ENCODE data around the gene TRIM25. TPM values are rescaled to one million over a fixed set of nuclear protein-coding genes. Genes with fewer than 3 reads are reported as not detected.

The TRIM25 gene
- total RNA-seq, 4 donors from 2014 or later = 36.2 to 73.6 (median 41.2) TPM

DNA sequence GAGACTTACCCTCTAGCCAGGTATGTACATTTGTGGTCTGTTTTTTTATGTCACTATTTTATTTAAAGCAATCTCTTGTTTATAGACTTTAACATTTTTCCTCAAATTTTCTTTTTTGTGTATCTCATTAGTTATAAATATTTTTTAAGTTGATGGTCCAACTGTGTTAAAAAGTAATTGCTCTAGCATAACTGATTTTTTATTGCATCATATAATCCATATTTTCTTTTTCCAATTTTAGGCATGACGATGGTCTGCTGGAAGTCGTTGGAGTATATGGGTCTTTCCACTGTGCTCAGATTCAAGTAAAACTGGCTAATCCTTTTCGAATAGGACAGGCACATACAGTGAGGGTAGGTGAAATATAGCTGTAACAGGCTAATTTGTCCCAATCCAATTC, 52.0 kb downstream of the TRIM25 start:
- TF ChIP-seq, protein P1, sequence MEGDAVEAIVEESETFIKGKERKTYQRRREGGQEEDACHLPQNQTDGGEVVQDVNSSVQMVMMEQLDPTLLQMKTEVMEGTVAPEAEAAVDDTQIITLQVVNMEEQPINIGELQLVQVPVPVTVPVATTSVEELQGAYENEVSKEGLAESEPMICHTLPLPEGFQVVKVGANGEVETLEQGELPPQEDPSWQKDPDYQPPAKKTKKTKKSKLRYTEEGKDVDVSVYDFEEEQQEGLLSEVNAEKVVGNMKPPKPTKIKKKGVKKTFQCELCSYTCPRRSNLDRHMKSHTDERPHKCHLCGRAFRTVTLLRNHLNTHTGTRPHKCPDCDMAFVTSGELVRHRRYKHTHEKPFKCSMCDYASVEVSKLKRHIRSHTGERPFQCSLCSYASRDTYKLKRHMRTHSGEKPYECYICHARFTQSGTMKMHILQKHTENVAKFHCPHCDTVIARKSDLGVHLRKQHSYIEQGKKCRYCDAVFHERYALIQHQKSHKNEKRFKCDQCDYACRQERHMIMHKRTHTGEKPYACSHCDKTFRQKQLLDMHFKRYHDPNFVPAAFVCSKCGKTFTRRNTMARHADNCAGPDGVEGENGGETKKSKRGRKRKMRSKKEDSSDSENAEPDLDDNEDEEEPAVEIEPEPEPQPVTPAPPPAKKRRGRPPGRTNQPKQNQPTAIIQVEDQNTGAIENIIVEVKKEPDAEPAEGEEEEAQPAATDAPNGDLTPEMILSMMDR (IDR thresholded peaks at IDR 0.05; ENCODE audit: low read depth) = no peak

DNA sequence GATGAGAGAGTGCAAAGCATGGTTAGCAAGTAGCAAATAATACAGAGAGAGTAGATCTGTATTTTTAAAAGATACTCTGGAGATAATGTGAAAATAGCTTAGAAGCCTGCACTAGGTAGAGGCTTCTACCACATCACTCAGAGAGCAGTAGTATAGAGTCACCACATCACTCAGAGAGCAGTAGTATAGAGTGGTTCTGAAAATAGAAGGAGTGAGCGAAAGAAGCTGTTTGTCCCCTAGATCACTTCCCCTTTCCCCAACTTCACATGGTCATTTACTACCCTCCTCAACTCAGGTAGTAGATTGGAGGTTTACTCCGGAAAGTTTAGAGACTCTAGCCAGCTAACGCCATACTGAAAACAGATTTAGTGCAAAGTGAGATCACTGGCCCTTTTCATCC, 62.8 kb downstream of the TRIM25 start:
- TF ChIP-seq, protein P1 (IDR thresholded peaks at IDR 0.05; ENCODE audit: low read depth) = no peak

DNA sequence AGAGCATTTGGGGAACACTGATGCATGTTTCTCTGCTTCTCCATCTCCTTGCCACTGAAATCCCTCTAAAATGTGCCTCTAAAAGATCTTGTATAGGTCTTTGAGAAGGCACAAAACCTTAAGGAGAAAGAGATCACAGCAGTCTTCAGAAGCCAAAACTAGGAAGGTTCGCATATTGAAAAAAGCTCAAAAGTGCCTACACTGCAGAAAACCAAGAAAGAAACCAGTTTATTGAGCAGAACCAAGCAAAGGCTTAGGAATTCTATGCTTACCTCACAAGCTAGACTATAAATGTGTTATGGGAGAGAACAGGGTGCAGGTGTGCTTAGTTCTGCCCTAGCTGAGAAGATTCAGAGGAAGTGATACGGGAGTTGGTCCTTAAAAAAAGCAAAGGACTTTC, 63.3 kb downstream of the TRIM25 start:
- TF ChIP-seq, protein P1 (IDR thresholded peaks at IDR 0.05; ENCODE audit: low read depth) = no peak

DNA sequence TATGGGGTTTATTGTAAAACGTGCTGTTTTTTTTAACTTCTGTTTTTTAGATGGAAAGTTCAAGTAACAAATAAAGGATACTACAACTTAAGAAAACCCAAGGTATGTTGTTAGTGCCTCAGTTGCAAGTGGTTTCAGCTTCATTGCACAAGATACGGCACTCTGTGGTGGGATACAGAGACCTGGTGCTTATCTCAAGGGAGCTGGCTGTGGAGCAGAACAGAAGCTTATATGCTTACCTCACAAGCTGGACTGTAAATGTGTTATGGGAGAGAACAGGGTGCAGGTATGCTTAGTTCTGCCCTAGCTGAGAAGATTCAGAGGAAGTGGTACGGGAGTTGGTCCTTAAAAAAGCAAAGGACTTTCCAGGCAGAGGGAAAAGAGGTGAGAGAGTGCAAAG, 64.7 kb downstream of the TRIM25 start:
- TF ChIP-seq, protein P1 (IDR thresholded peaks at IDR 0.05; ENCODE audit: low read depth) = no peak

DNA sequence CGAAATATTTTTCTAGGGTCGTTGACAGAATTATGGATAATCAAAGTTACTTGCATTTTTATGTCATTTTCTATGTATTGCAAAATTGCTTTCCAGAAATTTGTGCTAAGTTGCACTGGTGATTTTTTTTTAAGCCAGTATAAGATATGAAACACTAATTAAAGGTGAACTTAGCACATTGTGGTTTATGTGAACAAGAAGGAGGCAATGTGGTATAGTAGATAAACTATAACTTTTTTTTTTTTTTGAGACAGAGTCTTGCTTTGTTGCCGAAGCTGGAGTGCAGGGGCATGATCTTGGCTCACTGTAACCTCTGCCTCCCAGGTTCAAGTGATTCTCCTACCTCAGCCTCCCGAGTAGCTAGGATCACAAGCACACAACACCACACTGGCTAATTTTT, 66.7 kb downstream of the TRIM25 start:
- TF ChIP-seq, protein P1 (IDR thresholded peaks at IDR 0.05; ENCODE audit: low read depth) = no peak

DNA sequence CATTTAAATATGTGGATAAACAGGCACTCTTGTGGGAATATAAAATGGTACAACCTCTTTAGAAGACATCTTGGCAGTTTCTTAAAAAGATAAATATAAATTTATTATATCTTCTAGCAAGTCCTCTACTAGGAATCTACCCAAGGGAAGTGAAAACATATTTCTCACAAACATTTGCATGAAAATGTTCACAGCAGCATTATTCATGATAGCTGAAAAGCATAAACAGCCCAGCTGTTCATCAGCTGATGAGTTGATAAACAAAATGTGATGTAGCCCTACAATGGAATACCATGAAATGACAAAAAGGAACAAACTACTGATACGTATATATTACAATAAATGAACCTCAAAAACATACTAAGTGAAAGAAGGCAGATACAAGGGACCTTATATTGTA, 67.9 kb downstream of the TRIM25 start:
- TF ChIP-seq, protein P1 (IDR thresholded peaks at IDR 0.05; ENCODE audit: low read depth) = no peak

DNA sequence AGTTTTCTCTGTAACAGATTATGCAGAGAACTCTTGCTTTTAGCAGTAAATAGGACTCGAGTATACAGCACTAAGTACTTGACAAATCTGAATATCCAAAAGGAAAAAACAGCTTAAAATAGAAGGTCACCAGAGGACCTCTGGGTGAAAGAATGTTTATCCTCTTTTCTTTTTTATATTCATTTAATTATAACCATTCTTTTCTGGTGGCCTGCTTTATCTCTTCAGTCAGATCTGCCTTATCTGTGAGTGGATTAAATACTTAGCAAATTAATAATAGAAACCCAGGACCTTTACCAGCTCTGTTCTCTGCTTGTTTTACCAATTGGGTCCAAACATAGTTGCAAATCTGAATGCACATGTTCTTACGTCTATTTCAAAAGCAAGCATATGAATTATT, 71.3 kb downstream of the TRIM25 start:
- TF ChIP-seq, protein P1 (IDR thresholded peaks at IDR 0.05; ENCODE audit: low read depth) = no peak
